Kidney (tissue), 14 donors: ENCODE measurements around the gene RAPGEF5. TPM values are rescaled to one million over a fixed set of nuclear protein-coding genes. Genes with fewer than 3 reads are reported as not detected.
A peak's percentile ranks its signal among the peaks of the same experiment; 100 is the strongest.

Experiments used
- DNase-seq, 5 donors: peaks; one replicate each; pipeline ENCODE4 v3.0.0-alpha.2; 2013 to 2020
- FAIRE-seq: peaks from 2 replicates; lab custom pipeline; 2012; peaks lifted over from hg19 to GRCh38; lab: Jason Lieb, UNC
- H3K27ac ChIP-seq, 2 donors: one replicate each; pipeline ENCODE4 v1.7.0; 2013; ENCODE audit warnings: low read depth in 2 of 2, low read length in 2 of 2, inconsistent platforms in 1 of 2
- H3K27me3 ChIP-seq: one replicate; pipeline ENCODE4 v1.7.1; 2013; ENCODE audit warnings: low read length, inconsistent platforms; ENCODE audit not compliant: control insufficient read depth, insufficient read depth
- H3K36me3 ChIP-seq, 3 donors: one replicate each; pipeline versions ENCODE4 v1.7.0 to v1.7.1; 2013; ENCODE audit warnings: low read length in 3 of 3, control low read depth in 1 of 3, inconsistent platforms in 1 of 3; ENCODE audit not compliant: insufficient read depth in 3 of 3, control insufficient read depth in 2 of 3
- H3K4me1 ChIP-seq, 3 donors: one replicate each; pipeline versions ENCODE4 v1.7.0 to v1.7.1; 2013; ENCODE audit warnings: low read length in 3 of 3, inconsistent platforms in 1 of 3, low read depth in 1 of 3; ENCODE audit not compliant: control insufficient read depth in 2 of 3, insufficient read depth in 2 of 3
- H3K4me3 ChIP-seq, 3 donors: one replicate each; pipeline versions ENCODE4 v1.7.0 to v1.8.1; 2013; ENCODE audit warnings: low read length in 3 of 3, control low read depth in 1 of 3, inconsistent platforms in 1 of 3
- H3K9ac ChIP-seq, 3 donors: one replicate each; pipeline versions ENCODE4 v1.7.0 to v1.7.1; 2013; ENCODE audit warnings: low read length in 3 of 3, control low read depth in 1 of 3, inconsistent platforms in 1 of 3
- H3K9me3 ChIP-seq, 3 donors: one replicate each; pipeline versions ENCODE4 v1.7.0 to v1.7.1; 2013; ENCODE audit warnings: low read length in 3 of 3, control low read depth in 1 of 3, inconsistent platforms in 1 of 3; ENCODE audit not compliant: control insufficient read depth in 2 of 3, insufficient read depth in 1 of 3
- CTCF ChIP-seq: IDR thresholded peaks from 3 replicates; pipeline ENCODE4 v1.5.1; 2012; ENCODE audit warnings: mild to moderate bottlenecking, moderate library complexity, borderline replicate concordance; ENCODE audit not compliant: insufficient read depth; ENCODE audit errors: extremely low read depth
- intact Hi-C: fragments of 100-400 bp; cut with DNase I; formaldehyde crosslinking; loops from one replicate; pipeline ENCODE4 v1.11.1; 2022
- polyA plus RNA-seq: library from polyadenylated mRNA; stranded (reverse); fragments of 350-450 nt; fragmentation: Illumina TruSeq; extraction: RNeasy Lipid Tissue Mini Kit (QIAGEN cat#74804); gene quantifications from one replicate; pipeline ENCODE4 v1.2.3, GENCODE V29; 2014; ENCODE audit warnings: low read depth, low replicate concordance; ENCODE audit not compliant: insufficient read depth
- total RNA-seq: library from RNA; stranded (reverse); fragmentation: NEBNext Ultra II Directional; extraction: Animal tissue kit (Norgen Biotek cat#: 25700); gene quantifications from one replicate; pipeline ENCODE4 v1.2.1, GENCODE V29; 2021
- donor health status: control.
- donor health status: control.
- donor health status: control.
- donor health status: control.
- donor health status: control.
- donor health status: DM: yes; HTN: yes; CAD: no.
- donor health status: Normal renal cell carcinoma (clear cell type).

RAPGEF5 gene
- total and polyA plus RNA-seq, 2 donors from 2014 or later = 3.9 to 67.8 TPM

DNA sequence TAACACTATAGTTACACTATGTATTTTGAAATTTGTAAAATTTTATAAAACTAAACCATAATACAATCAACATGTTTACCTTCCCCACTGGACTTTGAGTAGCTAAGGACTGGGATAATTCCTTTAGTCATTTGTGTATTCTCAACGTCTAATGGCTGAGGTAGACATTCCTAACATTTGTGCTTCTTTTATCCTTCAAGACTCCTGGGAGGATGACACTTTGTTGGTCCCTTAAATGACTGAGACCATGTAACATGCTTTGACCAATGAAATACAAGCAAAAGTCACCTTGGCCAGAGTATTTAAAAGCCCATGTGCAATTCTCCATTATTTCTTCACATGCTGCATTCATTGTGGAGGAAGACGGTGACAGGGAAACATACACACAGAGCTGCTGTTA lies 18.5 kb downstream of the RAPGEF5 start:
- Histone ChIP-seq H3K27me3 (no peaks in the 10 kb centered on the region), H3K27ac (no peak overlapping the region), H3K4me1 (no peaks in the 10 kb centered on the region), H3K9me3 (no peaks in the 10 kb centered on the region), H3K9ac (no peak overlapping the region), H3K36me3 (no peaks in the 10 kb centered on the region), H3K4me3 (no peak overlapping the region)
- DNase-seq (no peak), FAIRE-seq (no peak)
- intact Hi-C loops = no loop called here
- no peak for TF ChIP-seq CTCF

DNA sequence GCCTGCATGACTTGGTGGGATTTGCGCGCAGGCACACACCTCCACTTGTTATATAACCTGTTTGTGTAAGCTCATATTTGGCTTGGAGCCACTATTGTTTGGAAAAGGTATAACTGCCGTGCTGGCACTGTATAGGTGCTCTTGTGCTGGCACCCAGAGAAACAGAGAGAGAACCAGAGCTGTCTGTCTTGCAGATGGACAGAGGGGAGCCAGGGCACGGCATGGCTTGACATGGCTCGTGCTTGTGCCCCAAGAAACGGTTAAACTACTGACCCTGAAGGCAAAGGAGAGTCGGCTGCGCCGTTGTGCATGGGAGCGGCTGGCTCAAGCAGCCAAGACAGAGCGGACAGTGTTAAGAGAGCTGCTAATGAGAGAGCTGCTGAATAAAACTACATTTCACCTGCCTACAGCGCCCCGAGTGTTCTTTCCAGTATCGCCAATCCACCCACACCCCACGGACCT lies 23.2 kb downstream of the RAPGEF5 start:
- intact Hi-C loops = no loop called here
- no peak for FAIRE-seq
- H3K4me1 ChIP-seq = peaks cover 0 to 5% (median 0%) of the 10 kb centered on the region in 3 donors

GRCh38 chr7:22332461-22332870 lies 24.5 kb downstream of the RAPGEF5 start:
- DNase-seq = peak in 1 of 5 donors; percentile 43
- FAIRE-seq = no peak
- no peaks in the 10 kb centered on the region for H3K9me3 ChIP-seq
- no peak overlapping the region for H3K4me3 ChIP-seq
- H3K36me3 ChIP-seq = no peaks in the 10 kb centered on the region
- H3K9ac ChIP-seq = no peak overlapping the region
- no peak overlapping the region for H3K27ac ChIP-seq
- intact Hi-C loops = no loop called here
- TF ChIP-seq CTCF = no peak
- peaks cover 0 to 5% (median 0%) of the 10 kb centered on the region in 3 donors for H3K4me1 ChIP-seq
- no peaks in the 10 kb centered on the region for H3K27me3 ChIP-seq

More for the DNA sequence above, 23.2 kb downstream of the RAPGEF5 start:
- peak in 3 of 5 donors; percentile 44 to 48 (median 45) for DNase-seq
- Histone ChIP-seq H3K9ac (no peak overlapping the region), H3K27me3 (no peaks in the 10 kb centered on the region), H3K9me3 (no peaks in the 10 kb centered on the region), H3K36me3 (no peaks in the 10 kb centered on the region), H3K27ac (no peak overlapping the region), H3K4me3 (no peak overlapping the region)
- no peak for TF ChIP-seq CTCF

- no peak overlapping the region for H3K4me3 ChIP-seq
- TF ChIP-seq CTCF = no peak
- no peaks in the 10 kb centered on the region for H3K36me3 ChIP-seq
- no peaks in the 10 kb centered on the region for H3K27me3 ChIP-seq
- no peak overlapping the region for H3K27ac ChIP-seq
- H3K9ac ChIP-seq = no peak overlapping the region
- intact Hi-C loops = no loop called here
- FAIRE-seq = no peak
- H3K4me1 ChIP-seq = peaks cover 0 to 5% (median 0%) of the 10 kb centered on the region in 3 donors
- H3K9me3 ChIP-seq = no peaks in the 10 kb centered on the region
- DNase-seq = no peak
Observed at GRCh38 chr7:22331704-22332103, 25.2 kb downstream of the RAPGEF5 start.
